ELR (cell line): ENCODE data around the gene SLC16A9.
"Not testable (repeated sequence)": the region's sequence is repeated elsewhere in the genome, so short reads cannot be mapped to it uniquely, and the experiment has no call there.

ENCODE experiments used
- DNase-seq: peaks from one replicate; pipeline ENCODE4 v3.0.0-alpha.2; 2015; ENCODE audit warnings: low read depth

The SLC16A9 gene, protein sequence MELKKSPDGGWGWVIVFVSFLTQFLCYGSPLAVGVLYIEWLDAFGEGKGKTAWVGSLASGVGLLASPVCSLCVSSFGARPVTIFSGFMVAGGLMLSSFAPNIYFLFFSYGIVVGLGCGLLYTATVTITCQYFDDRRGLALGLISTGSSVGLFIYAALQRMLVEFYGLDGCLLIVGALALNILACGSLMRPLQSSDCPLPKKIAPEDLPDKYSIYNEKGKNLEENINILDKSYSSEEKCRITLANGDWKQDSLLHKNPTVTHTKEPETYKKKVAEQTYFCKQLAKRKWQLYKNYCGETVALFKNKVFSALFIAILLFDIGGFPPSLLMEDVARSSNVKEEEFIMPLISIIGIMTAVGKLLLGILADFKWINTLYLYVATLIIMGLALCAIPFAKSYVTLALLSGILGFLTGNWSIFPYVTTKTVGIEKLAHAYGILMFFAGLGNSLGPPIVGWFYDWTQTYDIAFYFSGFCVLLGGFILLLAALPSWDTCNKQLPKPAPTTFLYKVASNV

DNA sequence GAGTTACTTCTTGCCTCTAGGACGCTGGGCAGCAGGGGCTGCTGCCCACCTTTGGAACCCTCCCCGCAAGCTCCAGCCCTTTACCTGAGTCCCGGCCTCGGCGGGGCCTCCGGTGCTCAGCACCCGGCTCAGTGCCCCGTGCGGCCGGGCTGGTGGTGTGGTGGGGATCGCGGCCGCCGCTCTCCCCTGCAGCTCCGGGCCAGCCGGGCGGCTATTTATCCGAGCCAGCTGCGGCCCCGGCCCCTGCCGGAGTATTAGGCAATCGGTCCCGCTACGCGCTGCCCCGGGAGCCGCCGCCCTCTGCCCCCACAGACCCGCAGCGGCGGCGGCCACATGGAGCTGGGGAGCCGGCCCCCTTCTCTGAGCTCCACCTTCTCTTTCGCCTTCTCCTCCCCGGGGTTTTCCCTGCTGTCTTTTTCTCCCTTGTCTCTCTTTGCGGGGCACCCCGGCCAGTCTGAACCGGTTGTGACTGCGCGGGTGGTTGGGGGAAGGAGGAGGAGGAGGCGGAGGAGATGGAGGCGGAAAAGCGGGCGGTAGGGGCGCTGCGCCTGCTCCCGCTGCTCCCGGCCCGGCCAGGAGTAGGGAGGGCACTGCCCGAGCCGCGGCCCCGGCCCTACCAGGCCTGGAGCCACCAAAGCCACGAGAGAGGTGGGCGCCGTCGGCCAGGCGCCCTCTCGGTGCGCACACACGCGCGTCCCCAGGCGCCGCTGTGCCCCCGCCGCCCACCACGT lies at the start of gene SLC16A9:
SLC16A9 (minus strand) TSS at position 456 of the 731 bp plus-strand sequence. CDS start 25,559 bp downstream, outside the sequence.
- DNase-seq: peak; percentile 39

DNA sequence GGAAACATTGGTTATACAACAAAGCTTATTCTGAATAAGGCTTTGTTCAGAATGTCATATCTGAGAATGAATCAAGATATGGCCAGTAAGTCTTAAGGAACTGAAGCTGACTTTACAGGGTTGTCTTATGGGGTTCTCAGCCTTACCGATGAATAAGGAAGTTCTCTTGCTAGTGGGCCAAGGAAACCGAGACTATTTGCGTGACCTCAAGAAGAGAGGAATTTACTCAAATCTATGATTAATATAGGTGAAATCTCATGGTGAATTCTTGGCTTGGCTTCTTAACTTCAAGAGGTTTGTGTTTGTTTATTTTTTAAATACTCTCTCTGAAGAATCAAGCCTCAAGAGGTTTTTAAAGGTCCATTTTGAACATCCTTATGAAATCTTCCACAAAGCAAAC lies 48.3 kb upstream of the SLC16A9 start:
- DNase-seq: peak; percentile 63

DNA sequence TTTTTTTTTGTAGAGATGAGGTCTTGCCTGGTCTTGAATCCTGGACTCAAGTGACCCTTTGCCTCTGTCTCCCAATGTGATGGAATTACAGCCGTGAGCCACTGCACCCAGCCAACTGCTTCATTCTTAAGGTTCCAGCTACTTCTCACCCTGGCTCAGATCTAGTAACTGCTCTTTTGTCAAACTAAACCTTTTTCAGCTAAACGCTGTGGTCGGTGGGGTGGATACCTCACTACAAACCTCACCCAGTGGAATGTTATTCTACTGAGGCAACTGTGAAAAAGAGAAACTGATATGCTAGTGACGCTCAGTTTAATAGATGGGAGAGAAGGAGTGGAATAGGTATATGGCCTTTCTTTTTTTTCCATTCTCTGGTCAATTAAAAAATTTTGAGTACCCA lies 45.3 kb upstream of the SLC16A9 start:
- DNase-seq: no peak

DNA sequence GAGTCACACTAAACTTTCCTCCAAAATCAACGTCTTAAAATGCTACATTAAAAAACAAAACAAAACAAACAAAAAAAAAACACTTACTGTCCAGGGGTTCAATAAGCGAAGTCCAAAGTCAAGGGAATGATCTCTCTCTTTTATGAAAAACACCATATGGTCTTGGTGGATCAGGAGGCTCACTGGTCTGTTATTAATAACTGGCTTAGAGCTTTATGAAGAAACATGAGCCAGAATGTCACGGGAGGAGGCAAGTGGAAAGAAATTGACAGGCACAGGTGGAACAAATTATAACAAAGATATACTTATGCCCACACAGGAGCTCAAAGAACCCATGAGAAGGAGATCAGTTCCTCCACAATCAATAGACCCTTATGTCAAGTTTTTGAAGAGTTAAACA lies 43.6 kb upstream of the SLC16A9 start, which contains the start of gene MRLN:
MRLN (minus strand) TSS at position 189 of the 400 bp plus-strand sequence.
- DNase-seq: no peak

DNA sequence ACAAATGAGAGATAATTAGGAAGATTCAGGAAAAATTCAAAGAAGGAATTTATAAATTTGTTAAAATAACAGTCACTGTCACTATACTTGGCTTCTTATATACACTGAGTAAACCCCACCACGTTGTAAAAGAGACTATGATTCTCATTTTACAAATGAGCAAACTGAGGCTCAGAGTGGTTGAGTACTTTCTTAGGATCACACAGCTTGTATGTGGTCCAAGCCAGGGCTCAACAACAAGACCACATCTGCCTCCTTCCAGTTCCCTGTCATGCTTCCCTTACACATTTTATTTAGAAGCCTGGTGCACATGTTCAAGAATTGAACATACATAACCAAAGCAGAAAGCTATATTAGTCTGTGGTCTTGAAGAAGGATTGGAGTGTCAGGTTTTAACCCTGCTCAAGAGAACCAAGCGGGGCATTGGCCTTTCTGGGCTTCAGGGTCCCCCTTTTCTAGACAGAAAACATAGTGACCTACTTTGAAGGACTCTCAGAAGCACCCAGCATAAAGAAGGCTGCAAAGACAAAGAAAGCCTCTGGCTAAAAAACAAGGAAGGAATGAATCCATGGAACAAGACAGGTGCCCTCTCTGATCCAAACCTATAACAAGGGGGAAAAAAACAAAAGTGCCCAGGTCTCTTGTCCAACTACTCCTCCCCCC lies 42.8 kb upstream of the SLC16A9 start:
- DNase-seq: no peak

DNA sequence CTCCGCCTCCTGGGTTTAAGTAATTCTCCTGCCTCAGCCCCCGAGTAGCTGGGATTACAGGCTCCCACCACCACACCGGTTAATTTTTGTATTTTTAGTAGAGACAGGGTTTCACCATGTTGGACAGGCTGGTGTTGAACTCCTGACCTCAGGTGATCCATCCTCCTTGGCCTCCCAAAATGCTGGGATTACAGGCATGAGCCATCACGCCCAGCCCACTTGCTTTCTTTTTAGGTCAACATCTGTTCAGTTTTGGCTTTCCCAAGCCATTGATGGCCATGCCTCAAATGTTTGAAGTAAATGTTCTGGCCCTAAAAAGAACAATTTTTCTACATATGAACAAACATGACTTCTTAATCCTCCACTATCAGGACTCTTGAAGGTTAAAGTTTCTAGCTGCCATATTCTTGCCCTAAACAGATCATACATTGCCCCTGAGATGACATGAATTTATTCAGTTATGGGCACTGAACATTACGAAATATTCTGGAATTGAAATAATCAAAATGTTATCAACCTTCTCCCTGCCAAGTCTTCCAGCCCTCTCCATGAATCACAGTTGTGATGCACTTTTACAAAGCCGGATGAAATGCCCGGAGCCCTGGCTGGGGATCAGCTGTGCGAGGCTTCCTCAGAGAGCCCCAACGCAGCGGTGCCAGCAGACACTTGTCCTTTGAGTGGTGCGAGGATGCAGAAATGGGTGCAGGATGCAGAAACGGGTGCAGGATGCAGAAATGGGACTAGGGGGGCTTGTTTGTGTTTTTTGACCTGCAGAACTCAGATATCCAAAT lies 40.7 kb upstream of the SLC16A9 start:
- DNase-seq: no peak

DNA sequence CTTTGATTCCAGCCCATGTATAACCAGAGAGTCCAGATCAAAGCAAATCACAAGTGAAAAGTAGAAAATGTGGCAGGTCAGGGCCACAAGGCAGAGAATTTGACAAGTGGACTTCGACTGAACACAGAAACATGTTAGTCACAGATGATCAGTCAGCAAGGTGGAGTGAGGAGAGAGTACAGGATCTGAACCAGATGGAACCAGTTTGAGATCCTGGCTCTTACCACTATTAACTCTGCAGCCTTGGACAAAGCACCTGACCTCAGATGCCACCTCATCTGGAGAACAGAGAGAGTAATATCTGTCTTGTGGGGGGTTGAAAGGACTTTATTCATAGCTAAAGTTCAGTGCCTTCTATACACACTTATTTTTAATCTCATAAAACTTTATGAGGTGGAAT lies 39.2 kb upstream of the SLC16A9 start:
- no peak for DNase-seq

DNA sequence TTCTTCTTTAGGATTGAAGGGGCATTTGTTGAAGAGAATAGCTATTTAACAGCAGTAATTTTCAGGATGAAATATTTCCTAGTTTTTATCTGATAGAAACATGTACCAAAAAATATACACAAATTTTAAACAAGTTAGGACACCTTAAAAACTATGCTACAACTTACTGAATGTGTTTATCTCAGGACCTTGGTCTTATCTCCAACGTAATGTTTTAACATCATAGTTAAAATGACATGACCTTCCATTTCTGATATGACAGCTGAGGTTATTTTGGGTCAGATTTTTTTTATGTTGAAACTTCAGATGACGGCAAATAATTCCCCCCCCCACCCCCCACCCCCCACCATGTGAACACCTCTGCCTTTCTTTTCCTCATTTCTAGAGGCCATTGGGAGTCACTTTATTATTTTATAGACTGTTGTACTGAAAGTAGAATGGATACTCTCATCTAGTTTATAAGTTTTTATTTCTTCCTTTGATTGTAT lies 35.6 kb upstream of the SLC16A9 start:
- DNase-seq: no peak

DNA sequence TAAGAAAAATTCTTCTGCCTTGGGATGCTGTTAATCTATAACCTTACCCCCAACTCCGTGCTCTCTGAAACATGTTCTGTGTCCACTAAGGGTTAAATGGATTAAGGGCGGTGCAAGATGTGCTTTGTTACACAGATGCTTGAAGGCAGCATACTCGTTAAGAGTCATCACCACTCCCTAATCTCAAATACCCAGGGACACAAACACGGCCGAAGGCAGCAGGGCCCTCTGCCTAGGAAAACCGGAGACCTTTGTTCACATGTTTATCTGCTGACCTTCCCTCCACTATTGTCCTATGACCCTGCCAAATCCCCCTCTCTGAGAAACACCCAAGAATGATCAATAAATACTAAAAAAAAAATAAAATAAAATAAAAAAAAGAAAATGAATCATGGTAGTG lies 35.1 kb upstream of the SLC16A9 start:
- DNase-seq: not testable (repeated sequence)

DNA sequence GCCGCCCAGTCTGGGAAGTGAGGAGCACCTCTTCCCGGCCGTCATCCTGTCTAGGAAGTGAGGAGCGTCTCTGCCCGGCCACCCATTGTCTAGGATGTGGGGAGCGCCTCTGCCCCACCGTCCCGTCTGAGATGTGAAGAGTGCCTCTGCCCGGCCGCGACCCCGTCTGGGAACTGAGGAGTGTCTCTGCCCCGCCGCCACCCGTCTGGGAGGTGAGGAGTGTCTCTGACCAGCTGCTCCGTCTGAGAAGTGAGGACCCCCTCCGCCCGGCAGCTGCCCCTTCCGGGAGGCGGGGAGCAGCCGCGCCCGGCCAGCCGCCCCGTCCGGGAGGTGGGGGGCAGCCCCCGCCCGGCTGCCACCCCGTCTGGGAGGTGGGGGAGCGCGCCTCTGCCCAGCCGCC lies 34.5 kb upstream of the SLC16A9 start:
- DNase-seq: not testable (repeated sequence)

DNA sequence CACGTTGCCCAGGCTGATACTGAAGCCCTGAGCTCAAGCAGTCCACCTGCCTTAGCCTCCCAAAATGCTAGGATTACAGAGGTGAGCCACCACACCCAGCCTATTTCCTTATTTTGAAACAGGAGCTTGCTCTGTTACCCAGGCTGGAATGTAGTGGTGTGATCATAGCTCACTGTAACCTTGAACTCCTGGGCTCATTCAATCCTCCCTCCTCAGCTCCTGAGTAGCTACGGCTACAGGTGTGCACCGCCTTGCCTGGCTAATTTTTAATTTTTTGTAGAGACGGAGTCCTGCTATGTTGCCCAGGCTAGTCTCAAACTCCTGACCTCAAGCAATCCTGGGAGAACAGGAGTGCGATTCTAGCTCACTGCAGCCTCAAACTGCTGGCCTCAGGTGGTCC lies 31.9 kb upstream of the SLC16A9 start:
- no peak for DNase-seq

DNA sequence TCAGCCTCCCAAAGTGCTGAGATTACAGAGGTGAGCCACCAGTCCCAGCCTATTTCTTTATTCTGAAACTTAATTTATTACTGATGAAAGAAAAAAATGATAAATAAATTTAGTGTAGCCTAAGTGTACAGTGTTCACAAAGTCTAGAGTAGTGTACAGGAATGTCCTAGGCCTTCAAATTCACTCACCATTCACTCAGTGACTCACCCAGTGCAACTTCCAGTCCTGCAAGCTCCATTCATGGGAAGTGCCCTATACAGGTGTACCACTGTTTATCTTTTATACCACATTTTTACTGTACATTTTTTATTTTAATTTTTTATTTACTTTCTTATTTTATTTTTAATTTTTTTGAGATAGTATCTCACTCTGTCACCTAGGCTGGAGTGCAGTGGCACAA lies 31.4 kb upstream of the SLC16A9 start:
- no peak for DNase-seq

DNA sequence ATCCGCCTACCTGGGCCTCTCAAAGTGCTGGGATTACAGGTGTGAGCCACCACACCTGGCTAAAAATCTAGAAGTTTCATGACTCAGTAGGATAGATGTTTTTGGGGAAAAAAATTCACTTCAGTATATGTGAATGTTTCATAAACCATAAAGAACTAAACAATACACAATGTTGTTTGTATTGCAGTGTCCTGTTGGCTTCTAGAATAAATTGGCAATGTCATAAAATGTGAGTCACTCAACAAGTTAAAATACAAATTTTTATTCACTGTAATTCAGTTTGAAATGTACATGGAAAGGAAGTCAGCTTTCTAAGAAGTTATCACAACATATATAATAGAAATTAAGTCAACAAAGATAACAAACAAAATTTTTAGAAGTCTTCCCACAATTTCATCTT lies 27.1 kb upstream of the SLC16A9 start:
- DNase-seq: no peak

DNA sequence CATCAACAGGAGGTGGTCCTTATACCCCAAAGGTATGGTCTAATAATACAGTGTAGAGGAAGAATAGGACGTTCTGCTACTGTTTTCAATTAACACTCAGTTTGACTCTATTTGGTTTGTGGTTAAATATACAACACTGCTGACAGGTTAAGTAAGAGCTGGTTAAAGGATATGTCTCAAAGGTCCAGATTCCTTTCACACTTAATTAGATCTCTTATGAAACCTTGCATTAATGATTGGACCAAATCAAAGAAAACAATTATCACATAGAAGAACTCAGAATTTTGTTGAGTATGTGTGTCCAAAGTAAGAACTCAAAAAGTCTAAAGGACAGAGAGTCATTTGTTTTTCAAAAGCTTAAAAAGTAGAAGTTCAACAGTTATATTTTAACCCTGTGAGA lies 25.6 kb upstream of the SLC16A9 start:
- no peak for DNase-seq

DNA sequence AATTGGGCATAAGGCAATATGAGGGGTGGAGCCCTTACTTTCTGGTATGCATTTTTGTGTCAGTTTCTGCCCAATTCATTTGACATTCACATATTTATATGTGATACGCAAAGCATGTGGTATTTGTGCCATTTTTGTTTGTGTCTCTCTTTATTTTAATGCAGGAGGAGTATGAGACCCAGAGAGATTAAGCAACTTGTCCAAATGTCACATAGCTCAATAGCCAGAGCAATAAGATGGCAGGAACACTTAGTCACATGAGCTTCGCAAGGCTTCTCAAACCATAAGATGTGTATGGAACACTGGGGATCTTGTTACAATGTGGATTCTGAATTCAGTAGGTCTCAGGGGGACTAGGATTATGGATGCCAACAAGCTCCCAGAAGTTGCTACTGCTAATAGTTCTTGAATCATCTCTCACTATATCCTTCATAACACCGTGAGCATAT lies 24.4 kb upstream of the SLC16A9 start:
- no peak for DNase-seq

DNA sequence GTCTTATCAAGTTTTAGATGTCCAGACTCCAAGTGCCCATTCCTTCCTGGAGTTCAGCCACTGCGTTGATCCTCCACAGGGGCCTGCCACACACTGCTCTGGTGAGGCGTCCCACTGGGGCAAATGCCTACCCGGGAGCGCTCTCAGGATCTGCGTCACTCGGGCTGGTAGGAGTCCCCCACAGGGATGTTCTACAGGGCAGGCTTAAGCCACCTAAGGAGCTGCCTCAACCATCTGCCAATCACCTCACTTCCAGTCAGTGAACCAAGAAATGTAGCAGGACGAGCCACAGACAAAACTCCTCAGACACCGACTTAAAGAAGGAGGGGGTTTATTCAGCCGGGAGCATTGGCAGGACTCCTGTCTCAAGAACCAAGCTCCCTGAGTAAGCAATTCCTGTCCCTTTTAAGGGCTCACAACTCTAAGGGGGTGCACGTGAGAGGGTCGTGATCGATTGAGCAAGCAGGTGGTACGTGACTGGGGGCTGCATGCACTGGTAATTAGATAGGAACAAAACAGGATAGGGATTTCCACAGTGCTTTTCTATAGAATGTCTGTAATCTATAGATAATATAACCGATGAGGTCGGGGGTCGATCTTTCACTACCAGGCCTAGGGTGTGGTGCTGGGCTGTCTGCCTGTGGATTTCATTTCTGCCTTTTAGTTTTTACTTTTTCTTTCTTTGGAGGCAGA lies 23.8 kb upstream of the SLC16A9 start:
- DNase-seq: not testable (repeated sequence)

DNA sequence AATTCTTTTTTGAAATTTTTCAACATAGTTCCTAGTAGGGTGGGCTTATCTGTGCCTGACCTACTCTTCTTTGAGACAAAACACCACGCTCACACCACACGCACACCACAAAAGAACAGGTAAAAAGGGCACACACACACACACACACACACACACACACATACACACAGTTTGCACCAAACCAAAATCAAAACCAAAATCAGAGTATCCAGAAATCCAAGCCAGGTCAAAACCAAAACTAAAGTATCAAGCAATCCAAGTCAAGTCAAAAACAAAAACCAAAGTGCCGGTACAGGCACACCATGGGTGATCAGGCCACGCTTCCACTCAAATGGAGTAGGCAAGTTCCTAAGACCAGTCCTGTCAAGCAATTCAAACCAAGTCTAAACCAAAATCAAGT lies 23.2 kb upstream of the SLC16A9 start:
- not testable (repeated sequence) for DNase-seq

DNA sequence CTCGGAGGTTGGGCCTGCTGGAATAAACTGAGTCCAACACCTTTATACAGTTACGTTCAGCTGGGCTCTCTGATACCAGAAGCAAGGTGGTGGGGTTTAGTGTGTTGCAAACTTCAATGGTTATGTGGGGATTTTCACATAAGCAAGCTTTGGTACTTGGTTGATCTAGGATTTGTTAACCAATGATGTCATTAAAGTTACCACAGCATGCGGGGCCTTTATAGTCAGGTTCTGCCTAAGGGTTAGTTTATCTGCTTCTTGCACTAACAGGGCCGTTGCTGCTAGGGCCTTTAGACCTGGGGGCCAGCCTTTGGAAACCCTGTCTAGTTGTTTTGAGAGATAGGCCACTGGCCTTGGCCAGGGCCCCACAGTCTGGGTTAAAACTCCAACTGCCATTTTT lies 19.5 kb upstream of the SLC16A9 start:
- not testable (repeated sequence) for DNase-seq

DNA sequence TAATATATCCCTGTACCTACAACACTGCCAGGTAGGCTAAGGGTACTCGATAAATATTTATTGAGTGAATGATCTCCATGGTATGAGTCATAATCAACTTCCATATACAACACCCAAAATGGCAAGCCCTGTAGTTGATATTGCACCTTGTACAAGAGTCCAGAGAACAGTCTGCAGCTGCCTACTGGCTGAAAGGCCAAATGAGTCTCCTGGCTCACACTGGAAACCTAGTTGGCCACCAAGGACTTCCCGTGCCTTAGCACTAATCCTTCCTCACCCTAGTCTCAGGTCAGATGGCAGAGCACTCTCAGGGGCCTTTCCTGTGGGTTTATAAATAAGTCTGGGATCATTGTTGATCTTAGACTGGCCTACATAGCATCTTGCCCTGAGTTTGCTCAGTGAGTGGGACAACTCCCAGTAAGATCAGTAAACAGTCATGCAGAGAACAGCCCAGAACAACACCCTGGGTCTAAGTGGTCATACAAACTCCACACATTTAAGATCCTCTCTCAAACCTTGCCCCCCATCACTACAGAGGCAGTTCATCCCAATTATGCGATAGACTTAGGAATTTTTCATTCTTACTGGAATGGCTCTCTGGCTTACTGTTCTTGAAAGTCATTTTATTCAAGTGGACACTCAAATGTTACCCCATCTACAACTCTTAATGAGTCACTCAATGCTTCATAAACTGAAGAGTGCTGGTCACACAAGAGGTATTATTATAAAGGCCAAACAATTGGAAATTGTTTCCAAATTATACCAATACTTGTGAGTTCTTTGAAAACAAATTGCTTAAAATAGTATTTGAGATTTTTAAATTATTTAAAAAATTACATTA lies 14.7 kb upstream of the SLC16A9 start:
- DNase-seq: no peak

DNA sequence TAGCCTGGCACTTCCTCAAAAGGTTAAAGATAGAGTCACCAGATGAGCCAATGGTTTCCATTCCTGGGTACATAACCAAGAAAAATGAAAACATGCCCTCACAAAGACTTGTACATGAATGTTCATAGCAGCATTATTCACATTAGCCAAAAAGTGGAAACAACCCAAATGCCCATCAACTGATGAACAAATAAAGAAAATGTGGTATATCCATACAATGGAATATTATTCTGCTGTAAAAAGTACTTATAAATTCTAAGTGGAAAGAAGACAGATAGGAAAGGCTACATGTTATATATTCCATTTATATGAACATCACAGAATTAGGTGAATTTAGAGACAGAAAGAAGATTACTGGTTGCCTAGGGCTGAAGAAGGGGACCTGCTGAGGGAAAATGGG lies 10.7 kb upstream of the SLC16A9 start:
- no peak for DNase-seq
